HPDE6-E6E7 (cell line): ENCODE measurements around the gene PRKAG1.
"Not testable (repeated sequence)": the region's sequence is repeated elsewhere in the genome, so short reads cannot be mapped to it uniquely, and the experiment has no call there.

ENCODE experiments used
- DNase-seq: peaks from one replicate; pipeline ENCODE4 v3.0.0; 2011; ENCODE audit warnings: missing footprints; ENCODE audit errors: extremely low spot score

PRKAG1 gene

GRCh38 chr12:49018261-49019119 lies at the start of gene PRKAG1:
Gene PRKAG1, minus strand, starts transcription at chr12:49018776. Its CDS starts 36 bp downstream, at chr12:49018740.
- peak; percentile 97 for DNase-seq

- DNase-seq, result no peak
Observed at GRCh38 chr12:49066120-49066519, 47.5 kb upstream of the PRKAG1 start.

GRCh38 chr12:49064767-49065152 lies 46.2 kb upstream of the PRKAG1 start:
- no peak for DNase-seq

- not testable (repeated sequence) for DNase-seq
Observed at GRCh38 chr12:49061916-49062315, 43.3 kb upstream of the PRKAG1 start.

GRCh38 chr12:49061157-49061650 lies 42.6 kb upstream of the PRKAG1 start:
- no peak for DNase-seq

GRCh38 chr12:49060237-49061156 lies 41.9 kb upstream of the PRKAG1 start, which contains the start of gene KMT2D:
Gene KMT2D, minus strand, starts transcription at chr12:49060794. Its CDS starts 5,470 bp downstream, at chr12:49055324.
- peak; percentile 92 for DNase-seq

- DNase-seq, result no peak
Observed at GRCh38 chr12:49059299-49060171, 41.0 kb upstream of the PRKAG1 start.

GRCh38 chr12:49059045-49059298 lies 40.4 kb upstream of the PRKAG1 start:
- no peak for DNase-seq

- no peak for DNase-seq
Observed at GRCh38 chr12:49058366-49059044, 39.9 kb upstream of the PRKAG1 start.

- DNase-seq, result no peak
Observed at GRCh38 chr12:49057888-49058287, 39.3 kb upstream of the PRKAG1 start.

GRCh38 chr12:49055978-49056754 lies 37.6 kb upstream of the PRKAG1 start:
- DNase-seq, result no peak

GRCh38 chr12:49055092-49055491 lies 36.5 kb upstream of the PRKAG1 start:
- no peak for DNase-seq

- no peak for DNase-seq
Observed at GRCh38 chr12:49054524-49054923, 35.9 kb upstream of the PRKAG1 start.

- no peak for DNase-seq
Observed at GRCh38 chr12:49054096-49054495, 35.5 kb upstream of the PRKAG1 start.

GRCh38 chr12:49052451-49053208 lies 34.1 kb upstream of the PRKAG1 start:
- DNase-seq, result no peak

GRCh38 chr12:49051777-49052438 lies 33.3 kb upstream of the PRKAG1 start:
- DNase-seq, result no peak

- no peak for DNase-seq
Observed at GRCh38 chr12:49051373-49051764, 32.8 kb upstream of the PRKAG1 start.

GRCh38 chr12:49050507-49051372 lies 32.2 kb upstream of the PRKAG1 start:
- no peak for DNase-seq
